ENCODE measurements around the gene CDH4.
"Not testable (repeated sequence)": the region's sequence is repeated elsewhere in the genome, so short reads cannot be mapped to it uniquely, and the experiment has no call there.

Gene CDH4

DNA sequence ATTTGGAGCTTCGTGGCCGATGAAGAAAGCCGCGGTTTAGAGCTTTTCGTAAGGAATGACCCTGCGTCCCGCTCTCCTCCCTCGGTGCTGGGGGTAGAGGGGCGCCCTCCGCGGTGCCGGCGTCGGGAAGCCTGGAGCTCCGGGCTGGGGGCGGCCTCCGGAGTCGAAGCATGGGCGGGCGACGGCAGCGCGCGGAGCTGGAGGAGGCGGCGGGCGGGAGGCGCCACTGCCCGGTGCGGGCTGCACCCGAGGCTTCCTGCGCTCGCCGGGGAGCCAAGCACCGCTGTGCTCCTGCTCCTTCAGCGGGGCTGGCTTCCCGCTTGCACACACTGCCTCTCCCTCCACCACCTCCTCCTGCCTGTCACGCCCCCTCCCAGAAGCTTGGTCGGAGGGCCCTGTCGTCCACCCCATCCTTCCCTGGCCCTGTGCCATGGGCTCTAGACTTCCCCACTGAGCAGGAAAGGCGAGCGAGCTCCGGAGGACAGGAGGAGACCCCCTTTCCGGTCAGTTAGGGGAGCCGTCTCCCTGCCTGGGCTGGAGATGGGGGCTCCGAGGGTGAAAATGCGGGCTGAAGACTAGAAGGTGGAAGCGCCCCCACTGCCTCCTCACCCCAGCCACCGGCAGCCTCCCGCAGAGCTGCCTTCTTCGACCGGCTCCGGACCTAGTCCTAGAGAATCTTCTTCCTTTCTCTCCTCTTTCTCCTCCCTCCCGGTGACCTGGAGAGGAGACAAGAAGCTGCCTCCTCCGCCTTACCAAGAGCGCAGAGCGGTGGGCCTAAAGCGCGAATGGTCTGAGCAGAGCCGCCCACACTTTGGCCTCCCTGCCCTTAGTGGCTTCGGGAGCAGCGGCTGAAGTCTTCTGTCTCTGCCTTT is 1.8 kb downstream of the CDH4 start:
- DNase-seq = no peak

DNA sequence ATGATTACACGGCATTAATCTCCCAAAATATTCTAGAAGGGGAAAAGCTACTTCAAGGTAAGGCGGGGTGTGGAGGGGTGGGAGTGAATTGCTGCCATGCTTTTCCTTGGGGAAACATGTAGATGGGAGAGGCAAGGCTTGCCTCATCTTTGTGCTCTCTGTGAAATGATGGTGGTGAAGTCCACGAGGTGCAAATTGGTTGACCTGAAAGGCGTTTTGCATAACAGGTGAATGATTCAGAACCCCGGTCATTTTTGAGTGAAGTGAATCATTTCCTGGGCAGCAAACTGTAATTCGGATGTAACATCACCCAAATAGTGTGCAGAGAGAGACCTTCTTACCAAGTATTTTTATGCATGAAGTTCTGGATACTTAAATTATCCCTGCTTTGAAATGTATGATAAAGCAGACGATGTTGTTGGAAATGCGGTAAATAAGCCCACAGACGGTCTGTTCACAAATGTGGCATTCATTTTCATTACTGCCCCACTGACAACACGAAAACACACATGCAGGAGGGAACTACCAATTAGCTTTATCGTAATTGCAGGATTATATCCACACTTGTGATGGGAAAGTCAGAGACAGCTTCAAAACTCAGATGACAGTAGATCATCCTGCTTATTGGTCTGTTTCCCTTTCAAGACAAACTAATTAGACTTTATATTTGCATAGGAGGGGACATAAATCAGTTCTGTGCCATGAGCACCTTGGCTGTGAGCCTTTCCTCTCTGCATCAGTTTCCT is 3.0 kb downstream of the CDH4 start:
- DNase-seq = no peak

DNA sequence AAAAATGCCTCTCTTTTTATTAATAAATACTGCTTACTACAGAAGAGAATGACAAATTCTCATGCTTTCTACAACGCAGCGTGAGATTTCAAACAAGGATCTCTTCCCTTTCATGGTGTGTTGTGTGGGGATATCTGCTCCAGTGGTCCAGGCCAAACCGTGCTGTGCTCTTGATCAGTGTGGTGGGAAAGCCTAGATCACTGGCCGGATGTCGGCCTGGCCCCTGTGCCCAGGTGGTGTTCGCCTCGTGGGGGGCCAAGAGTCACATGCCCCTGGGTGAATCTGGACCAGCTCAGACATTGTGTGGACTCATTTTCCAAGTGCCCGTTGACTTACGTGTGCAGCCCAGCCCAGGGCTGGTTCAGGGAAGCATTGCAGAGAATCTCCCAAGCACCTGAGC is 4.3 kb downstream of the CDH4 start:
- no peak for DNase-seq

DNA sequence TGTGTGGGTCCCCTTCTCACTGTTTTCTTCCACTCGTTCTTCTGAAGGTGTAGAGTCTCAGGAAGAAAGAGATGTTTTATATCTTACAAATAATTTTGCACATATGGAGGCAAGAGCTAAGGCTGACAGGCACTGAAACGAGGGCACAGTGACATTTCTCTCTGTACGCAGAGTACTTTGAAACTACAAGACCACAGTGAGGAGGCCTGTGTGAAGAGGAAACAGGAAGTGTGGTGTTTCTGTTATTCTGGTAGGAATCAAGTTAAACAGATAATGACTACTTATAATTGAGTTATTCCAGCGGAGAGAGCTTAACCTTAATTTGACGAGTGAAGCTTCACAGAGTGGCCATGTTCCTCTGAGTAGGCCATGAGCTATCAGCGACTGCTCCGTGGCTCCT is 4.8 kb downstream of the CDH4 start:
- no peak for DNase-seq

DNA sequence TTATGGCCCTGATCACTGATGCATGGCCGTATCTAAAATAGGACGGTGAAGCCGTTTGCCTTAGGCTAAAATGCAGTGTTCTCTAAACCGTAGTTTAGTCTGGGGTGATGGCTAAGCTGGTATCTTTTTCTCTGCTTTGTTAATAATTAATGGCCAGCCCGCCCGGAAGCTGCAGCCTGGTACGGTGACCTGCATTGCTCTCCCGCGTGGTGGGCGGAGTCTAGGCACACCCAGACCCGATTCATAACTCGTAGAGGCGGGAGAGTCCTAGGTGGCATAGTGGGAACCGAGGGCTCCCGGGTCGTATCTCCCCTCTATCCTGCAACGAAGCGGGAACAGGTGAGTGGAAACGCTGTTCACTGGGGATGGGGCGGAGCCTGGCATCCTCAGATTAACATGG is 5.5 kb downstream of the CDH4 start:
- no peak for DNase-seq

DNA sequence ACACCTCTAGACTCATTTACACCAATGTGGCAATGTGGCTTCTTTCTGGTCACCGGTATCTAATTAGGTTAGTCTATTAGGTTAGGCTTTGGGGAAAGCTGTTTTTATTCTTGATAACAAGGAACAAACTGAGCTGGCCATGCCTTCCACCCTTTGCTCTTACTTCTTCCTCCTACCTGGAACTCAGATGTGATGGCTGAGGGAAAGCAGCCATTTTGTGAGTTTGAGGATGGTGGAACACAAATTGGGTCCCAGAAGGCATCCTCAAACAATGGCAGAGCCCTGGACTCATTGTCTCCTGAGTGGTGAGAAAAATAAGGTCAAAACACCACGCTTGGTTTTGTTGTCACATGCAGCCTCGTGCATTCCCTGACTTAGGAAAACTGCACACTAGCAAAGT is 7.7 kb downstream of the CDH4 start:
- no peak for DNase-seq

DNA sequence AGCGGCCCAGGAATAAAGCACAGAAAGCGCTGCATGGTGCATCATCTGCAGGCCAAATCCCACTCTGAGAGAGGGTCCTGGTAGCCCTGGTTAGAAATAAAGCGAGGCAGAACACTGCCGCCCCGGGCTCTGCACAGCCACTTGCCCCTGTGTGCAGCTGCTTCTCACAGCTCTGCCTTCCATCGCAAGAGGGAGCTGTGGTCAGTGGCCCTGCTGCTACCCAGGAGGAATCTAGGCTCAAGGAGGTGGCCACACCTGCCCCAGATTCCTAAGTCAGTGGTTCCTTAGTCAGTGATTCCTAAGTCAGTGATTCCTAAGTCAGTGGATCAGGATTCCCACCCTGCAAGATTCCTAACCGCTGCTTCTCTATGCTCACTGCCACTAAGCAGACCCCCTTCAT is 8.8 kb downstream of the CDH4 start:
- no peak for DNase-seq

DNA sequence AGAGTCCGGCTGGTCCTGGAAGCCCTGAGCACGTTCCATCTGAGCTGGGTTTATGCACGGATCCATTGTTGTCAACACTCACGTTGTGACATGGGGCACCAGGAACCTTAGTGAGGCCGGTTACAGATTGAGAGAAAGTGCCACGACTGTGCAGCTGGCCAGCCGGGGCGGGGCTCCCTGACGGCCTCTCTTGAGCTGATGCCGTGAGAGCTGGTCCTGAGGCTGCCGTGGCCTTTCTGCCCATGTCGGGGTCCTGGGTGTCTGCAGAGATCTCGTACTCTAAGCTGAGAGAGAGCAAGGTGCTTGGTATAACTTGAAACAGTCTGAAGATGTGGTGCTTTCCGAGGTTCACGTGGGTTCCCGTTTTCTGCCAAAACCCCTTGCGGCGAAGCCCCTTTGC is 10.0 kb downstream of the CDH4 start:
- no peak for DNase-seq

DNA sequence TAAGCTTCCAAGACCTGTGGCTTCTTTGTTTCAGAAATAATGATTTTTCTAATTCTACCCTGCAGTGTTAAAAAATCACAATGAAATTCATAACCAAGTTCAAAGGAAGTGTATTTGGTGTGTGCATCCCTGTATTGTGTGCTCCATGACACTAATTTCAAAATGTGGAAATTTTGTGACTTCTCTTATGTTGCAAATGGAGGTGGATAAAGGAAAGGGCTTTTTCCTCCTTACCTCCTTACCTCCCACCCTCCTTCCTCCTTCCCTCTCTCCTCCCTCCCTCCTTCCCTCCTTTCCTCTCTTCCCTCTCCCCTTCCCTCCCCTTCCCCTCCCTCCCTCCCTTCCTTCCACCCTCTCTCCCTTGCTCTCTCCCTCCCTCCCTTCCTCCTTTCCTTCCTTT is 10.5 kb downstream of the CDH4 start:
- DNase-seq = no peak

DNA sequence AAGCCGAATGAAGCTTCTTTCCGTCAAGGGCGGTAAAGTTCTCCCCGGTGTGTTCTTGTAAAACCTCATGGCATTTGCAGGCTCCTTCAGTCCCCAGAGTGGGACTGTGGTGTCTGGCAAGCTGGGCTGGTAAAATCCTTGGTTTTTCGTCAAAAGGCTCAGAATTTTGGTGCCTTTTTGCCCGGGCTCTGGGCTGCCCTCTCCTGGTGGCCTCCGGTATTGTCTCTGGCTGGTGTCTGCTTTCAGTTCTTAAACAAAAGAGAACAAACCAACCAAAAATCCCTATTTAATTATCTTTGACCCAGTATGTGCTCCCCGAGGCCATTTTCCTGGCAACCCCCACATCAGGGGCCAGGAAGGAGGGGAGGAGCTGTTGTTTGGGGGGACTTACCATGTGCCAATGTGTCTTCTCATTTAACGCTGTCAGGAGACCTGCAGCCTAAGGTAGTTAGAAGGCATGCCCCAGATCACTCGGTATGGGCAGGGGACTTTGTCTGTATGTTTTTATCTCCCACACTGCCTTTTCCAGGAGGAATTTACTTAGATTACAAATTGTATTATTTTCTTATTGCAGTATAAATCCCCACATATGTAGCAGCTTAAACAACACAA is 11.1 kb downstream of the CDH4 start:
- no peak for DNase-seq

DNA sequence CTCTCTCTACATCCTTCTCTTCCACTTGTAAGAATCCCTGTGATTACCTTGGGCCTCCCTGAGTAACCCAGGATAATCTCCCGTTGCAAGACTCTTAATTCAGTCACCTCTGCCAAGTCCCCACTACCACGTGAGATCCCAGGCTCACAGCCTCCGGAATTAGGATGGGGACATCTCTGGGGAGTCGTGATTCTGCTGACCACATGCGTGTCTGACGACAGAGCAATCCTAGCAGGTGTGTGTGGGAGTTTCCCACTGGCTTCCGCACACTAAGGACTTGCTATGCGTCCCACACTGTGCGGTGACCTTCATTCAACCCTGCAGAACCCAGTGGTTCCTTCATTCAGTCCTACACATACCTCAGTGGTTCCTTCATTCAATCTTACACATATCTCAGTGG is 11.9 kb downstream of the CDH4 start:
- DNase-seq = no peak

DNA sequence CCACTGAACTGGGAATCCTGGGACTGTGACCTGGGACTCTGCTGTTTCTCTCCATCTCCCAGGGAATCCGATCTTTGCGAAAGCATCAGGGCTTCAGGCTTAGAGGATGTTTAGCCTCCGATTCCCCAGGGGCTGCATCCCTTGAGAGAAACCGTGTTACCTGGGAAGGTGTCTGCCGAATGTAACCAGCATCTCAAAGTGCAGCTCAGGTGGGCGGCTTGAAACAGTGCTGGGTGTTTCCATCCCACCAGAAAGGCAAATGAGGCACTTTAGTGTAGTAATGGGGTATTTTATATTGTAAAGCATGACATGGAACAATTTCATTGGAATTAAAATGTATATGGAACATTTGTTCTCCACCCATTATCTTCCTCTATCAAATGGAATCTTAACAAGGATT is 15.2 kb downstream of the CDH4 start:
- no peak for DNase-seq

DNA sequence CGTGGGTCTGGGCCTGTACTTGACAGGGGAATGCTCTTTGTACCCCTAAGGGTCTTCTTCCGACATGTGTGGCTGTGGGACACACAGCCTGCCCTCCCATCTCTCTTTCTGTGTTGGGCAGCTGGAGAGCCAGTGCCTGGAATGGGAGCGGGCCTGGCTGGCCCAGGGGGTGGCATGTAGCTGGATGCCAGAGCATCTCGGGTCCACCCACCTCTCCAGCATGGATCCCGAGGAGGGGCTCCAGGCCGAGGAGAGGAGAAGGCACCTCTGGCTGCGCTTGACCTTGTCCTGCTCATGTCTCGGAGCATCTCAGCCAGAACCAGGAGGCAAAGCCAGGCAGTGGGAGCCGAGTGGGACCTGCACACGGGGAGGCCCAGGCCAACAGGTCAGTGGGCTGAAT is 16.0 kb downstream of the CDH4 start:
- DNase-seq = no peak

DNA sequence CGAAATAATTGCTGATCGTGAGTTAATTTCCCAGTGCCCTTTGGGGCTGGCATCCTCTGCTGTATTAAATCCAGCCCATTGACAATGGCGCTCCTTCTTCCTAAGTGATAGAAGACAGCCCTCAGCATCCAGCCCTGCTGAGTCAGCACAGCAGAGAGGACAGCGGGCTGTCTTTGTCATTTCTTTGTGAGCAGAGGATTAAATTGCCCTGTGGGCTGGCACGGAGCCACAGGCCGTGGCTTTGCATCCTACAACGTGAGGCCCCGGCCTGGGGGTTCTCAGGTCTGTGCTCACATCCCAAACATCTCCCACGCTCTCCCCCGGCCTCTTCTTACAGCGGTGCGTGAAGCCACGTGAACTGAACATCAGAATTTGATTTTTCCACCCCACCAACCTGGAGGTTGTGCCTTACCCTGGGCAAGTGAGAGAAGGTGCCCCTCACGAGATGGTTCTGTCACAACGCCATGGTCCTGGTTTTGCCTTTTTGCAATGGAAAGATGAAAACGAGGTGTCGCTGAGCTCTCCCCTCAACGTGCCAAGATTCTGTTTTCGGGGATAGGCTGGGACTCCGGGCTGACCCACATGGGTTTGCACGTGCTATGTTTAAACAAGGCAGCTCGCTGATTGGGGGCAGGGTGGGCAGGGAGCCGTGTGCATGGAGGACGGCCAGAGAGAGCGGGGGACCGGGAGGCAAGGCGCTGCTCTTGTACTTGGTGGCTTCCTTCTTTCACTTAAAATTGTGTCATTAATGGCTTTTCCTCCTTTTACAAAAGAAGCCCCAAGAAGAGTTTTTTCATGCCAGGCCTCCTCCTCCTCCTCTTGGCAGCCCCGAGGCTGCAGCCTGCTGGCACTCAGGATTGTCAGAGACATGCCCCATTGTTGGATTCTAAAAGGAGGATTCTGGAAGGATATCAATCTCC is 19.5 kb downstream of the CDH4 start:
- DNase-seq = no peak

DNA sequence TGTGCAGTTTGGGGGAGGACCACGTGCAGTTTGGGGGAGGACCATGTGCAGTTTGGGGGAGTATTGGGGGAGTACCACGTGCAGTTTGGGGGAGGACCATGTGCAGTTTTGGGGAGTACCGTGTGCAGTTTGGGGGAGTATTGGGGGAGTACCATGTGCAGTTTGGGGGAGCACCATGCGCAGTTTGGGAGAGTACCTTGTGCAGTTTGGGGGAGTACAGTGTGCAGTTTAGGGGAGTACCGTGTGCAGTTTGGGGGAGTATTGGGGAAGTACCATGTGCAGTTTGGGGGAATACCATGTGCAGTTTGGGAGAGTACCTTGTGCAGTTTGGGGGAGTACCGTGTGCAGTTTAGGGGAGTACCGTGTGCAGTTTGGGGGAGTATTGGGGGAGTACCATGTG is 21.0 kb downstream of the CDH4 start:
- not testable (repeated sequence) for DNase-seq

DNA sequence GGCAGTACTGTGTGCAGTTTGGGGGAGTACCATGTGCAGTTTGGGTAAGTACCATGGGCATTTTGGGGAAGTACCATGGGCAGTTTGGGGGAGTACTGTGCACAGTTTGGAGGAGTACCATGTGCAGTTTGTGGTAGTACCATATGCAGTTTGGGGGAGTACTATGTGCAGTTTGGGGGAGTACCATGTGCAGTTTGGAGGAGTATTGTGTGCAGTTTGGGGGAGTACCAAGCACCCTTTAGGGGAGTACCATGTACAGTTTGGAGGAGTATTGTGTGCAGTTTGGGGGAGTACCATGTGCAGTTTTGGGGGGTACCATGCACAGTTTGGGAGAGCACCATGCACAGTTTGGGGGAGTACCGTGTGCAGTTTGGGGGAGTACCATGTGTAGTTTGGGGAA is 21.6 kb downstream of the CDH4 start:
- not testable (repeated sequence) for DNase-seq

DNA sequence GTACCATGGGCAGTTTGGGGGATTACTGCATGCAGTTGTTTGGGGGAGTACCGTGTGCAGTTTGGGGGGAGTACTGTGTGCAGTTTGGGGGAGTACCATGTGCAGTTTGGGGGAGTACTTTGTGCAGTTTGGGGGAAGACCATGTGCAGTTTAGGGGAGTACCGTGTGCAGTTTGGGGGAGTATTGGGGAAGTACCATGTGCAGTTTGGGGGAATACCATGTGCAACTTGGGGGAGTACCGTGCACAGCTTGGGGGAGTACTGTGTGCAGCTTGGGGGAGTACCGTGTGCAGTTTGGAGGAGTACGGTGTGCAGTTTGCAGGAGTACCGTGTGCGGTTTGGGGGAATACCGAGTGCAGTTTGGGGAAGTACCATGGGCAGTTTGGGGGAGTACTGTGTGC is 22.3 kb downstream of the CDH4 start:
- DNase-seq = no peak

DNA sequence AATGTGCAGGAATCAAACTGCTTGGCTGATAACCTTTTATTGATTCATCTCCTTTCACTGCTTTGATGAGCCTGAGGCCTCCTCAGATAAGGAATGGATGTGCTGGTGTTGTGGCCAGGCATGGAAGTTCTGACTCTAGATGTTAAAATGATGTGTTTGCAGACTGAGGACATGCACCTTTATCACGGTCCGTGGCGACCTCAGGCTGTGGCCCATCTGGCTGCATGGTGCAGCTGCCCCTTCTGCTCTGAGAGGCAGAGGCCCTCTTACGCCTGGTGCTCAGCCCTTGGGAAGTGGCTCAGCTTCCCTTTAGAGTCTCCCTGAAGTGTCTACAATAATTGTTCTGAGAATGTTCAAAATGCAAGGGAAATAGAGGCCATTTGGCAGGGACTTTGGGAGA is 26.2 kb downstream of the CDH4 start:
- DNase-seq = no peak

DNA sequence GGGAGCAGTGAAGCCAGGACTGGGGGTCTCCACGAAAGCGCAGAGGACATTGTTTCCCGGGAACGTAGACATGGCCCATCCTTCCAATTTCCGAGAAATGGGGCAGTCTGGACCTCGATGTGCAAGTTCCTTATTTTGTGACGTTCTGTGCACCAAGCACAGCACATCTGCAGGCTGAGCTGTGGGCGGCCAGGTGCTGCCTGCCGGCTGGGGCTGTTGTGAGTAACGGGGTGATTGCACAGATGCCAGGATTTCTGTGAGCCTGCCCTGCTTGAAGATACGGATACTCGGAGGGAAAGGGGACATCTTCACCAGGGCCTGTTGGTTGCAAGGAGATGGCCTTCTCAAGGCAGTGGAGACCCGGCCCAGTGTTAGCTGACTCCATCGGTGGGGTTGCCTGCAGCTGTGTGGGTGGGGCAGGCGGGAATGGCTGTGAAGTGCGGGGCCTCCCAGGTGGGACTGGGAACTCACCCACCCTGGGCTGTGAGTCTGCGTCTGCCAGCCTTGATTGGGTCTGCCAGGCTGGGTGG is 27.6 kb downstream of the CDH4 start:
- DNase-seq = no peak

DNA sequence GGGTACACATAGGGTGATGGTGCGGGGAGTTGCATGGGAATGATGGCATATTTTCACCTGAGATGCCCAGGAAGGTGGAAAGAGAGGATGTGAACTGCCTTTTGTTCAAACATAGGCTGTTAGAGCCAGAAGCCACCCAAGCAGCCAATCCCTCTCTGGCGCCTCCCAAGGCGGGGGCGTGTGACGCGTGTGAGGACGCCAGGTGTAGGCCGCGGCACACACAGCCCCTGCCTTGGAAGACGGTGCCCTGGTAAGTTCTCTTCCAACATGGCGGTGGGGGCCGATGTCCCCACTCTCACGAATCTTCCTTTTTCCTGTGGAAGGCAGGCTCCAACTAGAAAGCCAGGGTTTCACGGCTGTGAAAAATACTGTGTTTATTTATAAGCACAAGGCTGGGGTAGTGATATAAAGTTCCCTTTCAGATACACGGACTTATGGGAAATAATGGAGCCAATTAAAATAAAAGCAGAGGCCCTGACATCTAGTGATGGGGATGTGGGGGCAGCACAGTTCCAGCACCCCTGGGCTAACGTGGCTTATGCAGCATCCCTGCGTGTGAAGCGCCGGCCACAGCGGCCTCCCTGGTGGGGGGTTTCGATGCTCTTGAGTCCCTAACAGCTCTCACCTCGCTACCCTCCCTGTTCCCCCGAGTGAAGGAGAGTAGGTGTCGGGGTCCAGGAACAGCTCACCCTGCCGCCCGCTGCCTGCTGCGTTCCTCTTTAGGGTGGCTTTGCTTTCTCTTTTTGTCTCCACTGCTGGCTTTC is 28.3 kb downstream of the CDH4 start:
- no peak for DNase-seq

DNA sequence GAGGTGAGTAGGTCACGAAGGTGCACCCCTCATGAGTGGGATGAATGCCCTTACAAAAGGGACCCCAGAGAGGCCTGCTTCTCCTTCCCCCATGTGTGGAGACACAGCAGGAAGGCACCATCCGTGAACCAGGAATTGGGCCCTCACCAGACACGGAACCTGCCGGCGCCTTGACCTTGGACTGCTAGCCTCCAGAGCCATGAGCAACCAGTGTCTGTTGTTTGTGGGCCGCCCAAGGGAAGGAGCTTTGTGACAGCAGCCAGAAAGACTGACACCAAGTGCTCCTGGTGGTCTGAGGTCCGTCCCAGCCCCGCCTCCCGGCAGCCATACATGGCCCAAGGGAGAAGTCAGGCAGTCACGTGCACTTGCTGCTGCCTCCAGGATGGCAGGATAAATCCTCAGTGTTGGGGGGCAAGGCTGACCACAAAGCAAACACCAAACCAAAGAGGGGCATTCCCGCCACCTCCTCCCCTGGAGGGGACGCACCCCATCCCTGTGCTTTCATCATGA is 29.3 kb downstream of the CDH4 start:
- no peak for DNase-seq

DNA sequence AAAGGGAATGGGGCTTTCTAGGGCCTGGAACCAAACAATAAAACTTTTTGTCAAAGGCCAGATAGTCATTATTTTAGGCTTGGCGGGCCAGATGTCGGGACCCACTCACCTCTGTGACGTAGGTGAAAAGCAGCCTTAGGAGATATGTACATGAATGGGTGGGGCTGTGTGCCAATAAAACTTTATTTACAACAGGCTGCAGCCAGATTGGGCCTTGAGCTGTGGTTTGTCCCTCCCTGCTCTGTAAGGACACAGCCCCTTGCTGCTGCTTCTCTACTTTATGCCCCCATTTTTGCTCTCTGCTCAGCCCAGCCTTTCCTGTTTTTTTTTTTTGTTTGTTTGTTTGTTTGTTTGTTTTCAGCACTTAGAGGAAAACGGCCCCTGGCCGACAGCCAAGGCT is 32.7 kb downstream of the CDH4 start:
- DNase-seq = no peak

Data from NCI-H345 (cell line).